Heart left ventricle (tissue), 16 donors: Measurements from ENCODE around the gene BCL3. TPM values are rescaled to one million over a fixed set of nuclear protein-coding genes. Genes with fewer than 3 reads are reported as not detected.
A peak's percentile ranks its signal among the peaks of the same experiment; 100 is the strongest.

ENCODE experiments used
- ATAC-seq, 4 donors: fragments of 200-7000 bp; cut with Tn5 transposase; one replicate each; pipeline ENCODE4 v1.9.1; 2020 to 2022; ENCODE audit warnings: moderate library complexity in 4 of 4, mild to moderate bottlenecking in 3 of 4, moderate number of reproducible peaks in 1 of 4
- DNase-seq, 5 donors: peaks; one replicate each; pipeline ENCODE4 v3.0.0-alpha.2; 2020
- H3K27ac ChIP-seq, 12 donors: fragments of 200-600 bp; sonication (generic) in 4 of 12; one replicate each; pipeline versions ENCODE4 v1.5.0 to v1.8.0; 2016 to 2022; ENCODE audit warnings: mild to moderate bottlenecking in 2 of 12
- H3K27me3 ChIP-seq, 9 donors: fragments of 200-600 bp; sonication (generic) in 2 of 9; one replicate each; pipeline versions ENCODE4 v1.5.1 to v1.8.0; 2016 to 2022; ENCODE audit warnings: mild to moderate bottlenecking in 3 of 9
- H3K36me3 ChIP-seq, 9 donors: fragments of 200-600 bp; sonication (generic) in 2 of 9; one replicate each; pipeline versions ENCODE4 v1.5.0 to v1.8.0; 2018 to 2022; ENCODE audit warnings: mild to moderate bottlenecking in 2 of 9
- H3K4me1 ChIP-seq, 12 donors: fragments of 200-600 bp; sonication (generic) in 4 of 12; one replicate each; pipeline versions ENCODE4 v1.5.0 to v1.8.0; 2016 to 2022; ENCODE audit warnings: mild to moderate bottlenecking in 3 of 12
- H3K4me3 ChIP-seq, 12 donors: fragments of 200-600 bp; sonication (generic) in 4 of 12; one replicate each; pipeline versions ENCODE4 v1.5.0 to v1.8.0; 2017 to 2022; ENCODE audit warnings: mild to moderate bottlenecking in 9 of 12, moderate library complexity in 4 of 12
- H3K9me3 ChIP-seq, 12 donors: fragments of 200-600 bp; sonication (generic) in 4 of 12; one replicate each; pipeline versions ENCODE4 v1.5.0 to v1.8.0; 2016 to 2022; ENCODE audit warnings: mild to moderate bottlenecking in 1 of 12
- CTCF ChIP-seq, 12 donors: fragments of 200-600 bp; sonication (generic) in 4 of 12; IDR thresholded peaks; one replicate each; pipeline versions ENCODE4 v1.5.0 to v1.8.0; 2018 to 2022; ENCODE audit warnings: antibody characterized with exemption in 12 of 12, mild to moderate bottlenecking in 5 of 12
- POLR2A ChIP-seq, 2 donors: fragments of 450-650 bp; IDR thresholded peaks; one replicate each; pipeline ENCODE4 v1.6.1; 2017; ENCODE audit warnings: antibody characterized with exemption in 2 of 2, mild to moderate bottlenecking in 2 of 2, moderate library complexity in 2 of 2
- WGBS, 4 donors: extraction: QIAGEN DNeasy Blood & Tissue Kit in 2 of 4; methylation state at CpG; one replicate each; pipeline versions ENCODE4 v1.1.5 to v1.1.7; 2013 to 2018; 5-methylcytosine and 5-hydroxymethylcytosine counted together
- intact Hi-C, 10 donors: fragments of 100-400 bp; cut with DNase I; formaldehyde crosslinking; loops; one replicate each; pipeline versions ENCODE4 v1.11.1 to v1.14.2; 2022
- polyA plus RNA-seq, 2 donors: library from polyadenylated mRNA; stranded (reverse); fragments of 200-250 nt; gene quantifications; one replicate each; pipeline ENCODE4 v1.2.3, GENCODE V29; 2013
- total RNA-seq, 9 donors: library from RNA; depleted of rRNA in 2 of 9; stranded (reverse); fragments of >200 nt in 2 of 9; fragmentation: NEBNext Ultra II Directional in 3 of 9; extraction: Animal tissue kit (Norgen Biotek cat#: 25700) in 3 of 9; gene quantifications; one replicate each; pipeline versions ENCODE4 v1.1.0 to v1.2.4, GENCODE V29; 2016 to 2023
- donor health status: ischemic (EF 13 %, LVEDD 7.1; RV severe dilation, severe dysfunction).
- donor health status: healthy with polysubstance abuse.
- donor health status: DM: no; HTN: yes; CAD: no.
- donor health status: DM: no; HTN: no; CAD: no.
- donor health status: ischemic (EF 25% LVEDD 6.9; RV normal size, moderate dysfunction).
- donor health status: ischemic (EF 25% LVEDD 5.7; RV mildly dilated, moderate dysfunction).
- donor health status: healthy.
- donor health status: DM: yes; HTN: yes; CAD: no.
- donor health status: ischemic (EF 35%, LVEDD 5.7; RV mildly dilated, moderate dysfunction).
- donor health status: nonischemic (EF 11% LVEDD 7.7; RV severe dilation, severe dysfunction).
- donor health status: DM: yes; HTN: yes; CAD: no.
- donor health status: PGD.
- donor health status: ischemic (EF 29% LVEDD 5.4; RV normal size, mild dysfunction).
- donor health status: nonischemic (EF 23%, LVEDD 6.1; RV moderate dilation, normal function).

Gene BCL3
- total and polyA plus RNA-seq, 11 donors = 11.7 to 90.5 (median 18.9) TPM

GRCh38 chr19:44755219-44755618 lies 6.7 kb downstream of the BCL3 start:
- Histone ChIP-seq H3K27ac (peak overlapping the region; percentile 86 to 100 (median 95)), H3K4me1 (peaks cover 25 to 91% (median 73%) of the 10 kb centered on the region in 12 donors), H3K9me3 (no peaks in the 10 kb centered on the region), H3K36me3 (peaks cover 4 to 80% (median 34%) of the 10 kb centered on the region in 9 donors), H3K4me3 (peak overlapping the region in 8 of 12 donors; percentile 43 to 96 (median 56)), H3K27me3 (no peaks in the 10 kb centered on the region)
- ATAC-seq (no peak), DNase-seq (no peak)
- WGBS, 4 donors = 45 to 69% (median 64%) methylated on average over 4 of the region's 4 CpGs
- intact Hi-C loops = loop anchor here in 2 of 10 donors (5.0 kb wide), 1 partner anchor 33 kb away; no protein-coding TSS in a partner anchor
- TF ChIP-seq CTCF (IDR thresholded peaks at IDR 0.05) (no peak), POLR2A (IDR thresholded peaks at IDR 0.05) (no peak)

GRCh38 chr19:44756089-44756562 lies 7.6 kb downstream of the BCL3 start:
- TF ChIP-seq CTCF (IDR thresholded peaks at IDR 0.05) (no peak), POLR2A (IDR thresholded peaks at IDR 0.05) (no peak)
- intact Hi-C loops = loop anchor here in 2 of 10 donors (5.0 kb wide), 1 partner anchor 34 kb away; no protein-coding TSS in a partner anchor
- Histone ChIP-seq H3K27me3 (no peaks in the 10 kb centered on the region), H3K4me1 (peaks cover 25 to 82% (median 64%) of the 10 kb centered on the region in 12 donors), H3K9me3 (no peaks in the 10 kb centered on the region), H3K27ac (peak overlapping the region in 11 of 12 donors; percentile 86 to 100 (median 95)), H3K36me3 (peaks cover 4 to 80% (median 40%) of the 10 kb centered on the region in 9 donors), H3K4me3 (peak overlapping the region in 1 of 12 donors; percentile 96)
- ATAC-seq = no peak
- 82 to 91% (median 89%) methylated on average over 7 of the region's 7 CpGs for WGBS, 4 donors
- DNase-seq = no peak

GRCh38 chr19:44757057-44757734 lies 8.7 kb downstream of the BCL3 start:
- peak; percentile 29 to 52 (median 45) for ATAC-seq
- peaks cover 23 to 72% (median 57%) of the 10 kb centered on the region in 12 donors for H3K4me1 ChIP-seq
- no peaks in the 10 kb centered on the region for H3K9me3 ChIP-seq
- 30 to 49% (median 37%) methylated on average over 24 to 53 of the region's 53 CpGs for WGBS, 4 donors
- intact Hi-C loops = loop anchor here in 2 of 10 donors (5.0 kb wide), 1 partner anchor 35 kb away; no protein-coding TSS in a partner anchor
- no peak for TF ChIP-seq POLR2A (IDR thresholded peaks at IDR 0.05)
- TF ChIP-seq CTCF (IDR thresholded peaks at IDR 0.05) = no peak
- no peaks in the 10 kb centered on the region for H3K27me3 ChIP-seq
- peak overlapping the region; percentile 12 to 69 (median 54) for H3K4me3 ChIP-seq
- peak overlapping the region; percentile 75 to 100 (median 94) for H3K27ac ChIP-seq
- H3K36me3 ChIP-seq = peaks cover 4 to 73% (median 29%) of the 10 kb centered on the region in 9 donors
- peak; percentile 79 to 88 (median 85) for DNase-seq
